GM10266 (cell line): ENCODE data around the gene CSNK1G1.

Source experiments
- DNase-seq: peaks from one replicate; pipeline ENCODE4 v3.0.0; 2012; ENCODE audit errors: extremely low spot score
- CTCF ChIP-seq: IDR thresholded peaks from 2 replicates; pipeline ENCODE4 v1.5.1; 2012; ENCODE audit warnings: mild to moderate bottlenecking, low read depth; ENCODE audit not compliant: control insufficient read depth, insufficient read depth; ENCODE audit errors: missing control alignments

The CSNK1G1 gene

GRCh38 chr15:64311566-64311965, 44.4 kb downstream of the CSNK1G1 start:
- no peak for DNase-seq
- TF ChIP-seq CTCF: no peak

GRCh38 chr15:64310036-64310435, 45.9 kb downstream of the CSNK1G1 start:
- no peak for TF ChIP-seq CTCF
- DNase-seq: no peak

- no peak for TF ChIP-seq CTCF
- DNase-seq: no peak
These were observed 50.7 kb downstream of the CSNK1G1 start for GRCh38 chr15:64305261-64305660.

- DNase-seq: no peak
- no peak for TF ChIP-seq CTCF
These were observed 66.4 kb downstream of the CSNK1G1 start for GRCh38 chr15:64289550-64289949.

GRCh38 chr15:64288999-64289398, 67.0 kb downstream of the CSNK1G1 start:
- DNase-seq: no peak
- no peak for TF ChIP-seq CTCF

DNA sequence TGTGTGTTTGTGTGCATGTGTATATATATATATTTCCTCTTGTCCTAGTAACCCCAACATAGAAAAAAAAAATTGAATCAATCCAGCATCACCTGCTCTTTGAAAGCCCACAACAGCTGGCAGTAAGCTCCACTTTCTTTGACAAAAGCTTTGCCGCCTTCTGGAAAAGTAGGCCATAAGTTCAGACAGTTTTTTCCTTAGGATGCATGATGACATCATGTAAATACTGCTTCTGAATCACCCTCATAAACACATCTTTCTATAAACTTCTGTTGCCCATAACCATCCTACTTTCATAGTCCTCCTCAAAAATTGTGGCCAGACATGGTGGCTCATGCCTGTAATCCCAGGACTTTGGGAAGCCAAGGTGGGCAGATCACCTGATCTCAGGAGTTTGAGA, 67.4 kb downstream of the CSNK1G1 start:
- no peak for TF ChIP-seq CTCF
- no peak for DNase-seq

DNA sequence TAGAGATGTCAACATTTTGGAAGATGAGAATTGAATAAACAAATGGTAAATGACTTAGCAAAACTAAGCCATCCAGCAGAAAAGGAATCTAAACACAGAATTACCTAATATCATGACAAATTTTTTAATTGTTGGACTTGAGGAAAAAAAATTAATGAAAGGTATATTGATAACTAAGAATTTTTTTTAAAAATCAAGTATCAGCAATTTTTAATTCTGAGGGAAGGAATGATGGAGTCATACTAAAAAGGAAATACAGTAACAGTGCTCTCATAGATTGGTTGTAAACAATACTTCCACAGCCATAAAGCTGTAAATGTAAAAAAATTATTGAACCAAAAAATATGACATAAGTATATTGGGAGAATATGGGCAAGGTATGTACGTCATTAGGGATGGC, 68.0 kb downstream of the CSNK1G1 start:
- TF ChIP-seq CTCF: no peak
- DNase-seq: no peak
